DND-41 (cell line): Measurements from ENCODE around the gene EXT2.

Experiments used
- ATAC-seq: fragments of 200-7000 bp; cut with Tn5 transposase; 3 replicates; pipeline ENCODE4 v1.9.1; 2021; ENCODE audit warnings: low read depth; ENCODE audit not compliant: insufficient read depth
- DNase-seq: peaks from one replicate; pipeline ENCODE4 v3.0.0-alpha.2; 2020
- H2AFZ ChIP-seq: 2 replicates; pipeline ENCODE4 v1.6.0; 2012; ENCODE audit warnings: low read depth, low read length
- H3K27ac ChIP-seq: 2 replicates; pipeline ENCODE4 v1.5.1; 2012; ENCODE audit warnings: low read length, inconsistent platforms
- H3K27me3 ChIP-seq: fragments of 200-600 bp; sonication (generic); 2 replicates; pipeline ENCODE4 v1.6.0; 2012; ENCODE audit warnings: low read length, mild to moderate bottlenecking, inconsistent platforms; ENCODE audit not compliant: insufficient read depth, poor library complexity
- H3K36me3 ChIP-seq: 2 replicates; pipeline ENCODE4 v1.5.1; 2012; ENCODE audit warnings: low read length, inconsistent platforms; ENCODE audit not compliant: insufficient read depth
- H3K4me1 ChIP-seq: 2 replicates; pipeline ENCODE4 v1.5.1; 2012; ENCODE audit warnings: mild to moderate bottlenecking, low read length; ENCODE audit not compliant: insufficient read depth
- H3K4me2 ChIP-seq: 2 replicates; pipeline ENCODE4 v1.6.0; 2012; ENCODE audit warnings: mild to moderate bottlenecking, moderate library complexity, low read length, inconsistent platforms; ENCODE audit not compliant: insufficient read depth
- H3K4me3 ChIP-seq, 2 experiments: fragments of 200-600 bp in 1 of 2; shearing (Covaris generic) in 1 of 2; 2 replicates each; pipeline ENCODE4 v1.5.1; 2012 to 2016; ENCODE audit warnings: inconsistent platforms in 2 of 2, low read length in 2 of 2, mild to moderate bottlenecking in 2 of 2, low read depth in 1 of 2, moderate library complexity in 1 of 2
- H3K79me2 ChIP-seq: 2 replicates; pipeline ENCODE4 v1.6.0; 2012; ENCODE audit warnings: low read length, inconsistent platforms; ENCODE audit not compliant: insufficient read depth
- H3K9ac ChIP-seq: 2 replicates; pipeline ENCODE4 v1.6.0; 2012; ENCODE audit warnings: low read depth, mild to moderate bottlenecking, inconsistent platforms, low read length, moderate library complexity
- H3K9me3 ChIP-seq: 2 replicates; pipeline ENCODE4 v1.5.1; 2012; ENCODE audit warnings: low read length, moderate library complexity, mild to moderate bottlenecking, inconsistent platforms; ENCODE audit not compliant: insufficient read depth, severe bottlenecking
- H4K20me1 ChIP-seq: 2 replicates; pipeline ENCODE4 v1.6.0; 2012; ENCODE audit warnings: low read length; ENCODE audit not compliant: insufficient read depth
- EZH2 ChIP-seq: IDR thresholded peaks from 3 replicates; pipeline ENCODE4 v1.6.1; 2012; ENCODE audit warnings: borderline replicate concordance, low read depth, mild to moderate bottlenecking, moderate library complexity, low read length, inconsistent platforms; ENCODE audit not compliant: severe bottlenecking
- TF ChIP-seq, protein P1 (sequence below): IDR thresholded peaks from 2 replicates; pipeline ENCODE4 v1.5.1; 2012; ENCODE audit warnings: borderline replicate concordance, low read length, moderate library complexity, mild to moderate bottlenecking; ENCODE audit not compliant: poor library complexity, severe bottlenecking; ENCODE audit errors: extremely low read depth

Gene EXT2

DNA sequence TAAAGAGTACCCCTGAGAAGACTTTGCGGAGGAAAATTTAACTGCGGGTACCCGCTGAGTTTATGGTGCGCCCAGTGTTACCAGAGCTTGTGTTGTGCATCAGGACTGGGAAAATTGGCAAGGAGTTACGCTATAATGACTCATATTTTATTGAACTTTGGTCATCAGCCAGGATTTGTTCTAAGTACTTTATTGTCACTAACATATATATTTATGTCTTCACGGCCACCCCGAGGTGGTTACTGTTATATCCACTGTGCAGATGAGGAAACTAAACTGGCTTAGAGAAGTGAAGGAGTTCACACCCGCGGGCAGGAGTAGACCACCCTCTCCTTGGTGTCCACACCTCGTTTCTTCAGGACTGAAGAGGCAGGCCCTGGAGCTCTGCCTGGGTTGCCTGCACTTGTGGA is 28.7 kb upstream of the EXT2 start:
- no peaks in the 10 kb centered on the region for H4K20me1 ChIP-seq
- H3K27ac ChIP-seq = no peak overlapping the region
- no peaks in the 10 kb centered on the region for H3K79me2 ChIP-seq
- no peak for ATAC-seq
- no peak overlapping the region for H3K9ac ChIP-seq
- DNase-seq = no peak
- TF ChIP-seq, protein P1, sequence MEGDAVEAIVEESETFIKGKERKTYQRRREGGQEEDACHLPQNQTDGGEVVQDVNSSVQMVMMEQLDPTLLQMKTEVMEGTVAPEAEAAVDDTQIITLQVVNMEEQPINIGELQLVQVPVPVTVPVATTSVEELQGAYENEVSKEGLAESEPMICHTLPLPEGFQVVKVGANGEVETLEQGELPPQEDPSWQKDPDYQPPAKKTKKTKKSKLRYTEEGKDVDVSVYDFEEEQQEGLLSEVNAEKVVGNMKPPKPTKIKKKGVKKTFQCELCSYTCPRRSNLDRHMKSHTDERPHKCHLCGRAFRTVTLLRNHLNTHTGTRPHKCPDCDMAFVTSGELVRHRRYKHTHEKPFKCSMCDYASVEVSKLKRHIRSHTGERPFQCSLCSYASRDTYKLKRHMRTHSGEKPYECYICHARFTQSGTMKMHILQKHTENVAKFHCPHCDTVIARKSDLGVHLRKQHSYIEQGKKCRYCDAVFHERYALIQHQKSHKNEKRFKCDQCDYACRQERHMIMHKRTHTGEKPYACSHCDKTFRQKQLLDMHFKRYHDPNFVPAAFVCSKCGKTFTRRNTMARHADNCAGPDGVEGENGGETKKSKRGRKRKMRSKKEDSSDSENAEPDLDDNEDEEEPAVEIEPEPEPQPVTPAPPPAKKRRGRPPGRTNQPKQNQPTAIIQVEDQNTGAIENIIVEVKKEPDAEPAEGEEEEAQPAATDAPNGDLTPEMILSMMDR = no peak
- TF ChIP-seq EZH2 = no peak
- no peak overlapping the region for H3K4me2 ChIP-seq
- peaks cover 4% of the 10 kb centered on the region for H3K27me3 ChIP-seq
- H2AFZ ChIP-seq = no peak overlapping the region
- H3K4me3 ChIP-seq = no peak overlapping the region
- no peaks in the 10 kb centered on the region for H3K9me3 ChIP-seq
- H3K4me1 ChIP-seq = no peaks in the 10 kb centered on the region
- no peaks in the 10 kb centered on the region for H3K36me3 ChIP-seq

DNA sequence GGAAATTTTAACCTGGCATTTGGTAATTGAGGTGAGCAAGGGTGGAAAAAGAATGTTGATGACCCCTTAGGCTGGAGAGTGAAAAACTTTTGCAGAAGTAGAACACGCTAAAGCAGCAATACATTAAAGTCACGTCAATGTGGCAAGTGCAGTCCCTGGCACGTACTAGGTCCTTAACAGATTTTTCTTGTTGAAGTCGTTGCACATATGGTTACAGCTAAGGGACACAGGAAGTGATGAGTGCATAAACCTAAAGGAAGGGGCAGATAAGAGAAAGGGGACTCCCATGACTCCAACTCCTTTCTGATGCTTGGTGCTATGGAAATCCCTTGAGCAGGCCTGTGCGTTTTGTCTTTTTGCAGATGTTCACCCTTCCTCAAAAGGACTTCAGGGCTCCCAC is 28.2 kb upstream of the EXT2 start:
- no peak for TF ChIP-seq EZH2
- TF ChIP-seq, protein P1 = no peak
- no peaks in the 10 kb centered on the region for H4K20me1 ChIP-seq
- no peak overlapping the region for H3K9ac ChIP-seq

DNA sequence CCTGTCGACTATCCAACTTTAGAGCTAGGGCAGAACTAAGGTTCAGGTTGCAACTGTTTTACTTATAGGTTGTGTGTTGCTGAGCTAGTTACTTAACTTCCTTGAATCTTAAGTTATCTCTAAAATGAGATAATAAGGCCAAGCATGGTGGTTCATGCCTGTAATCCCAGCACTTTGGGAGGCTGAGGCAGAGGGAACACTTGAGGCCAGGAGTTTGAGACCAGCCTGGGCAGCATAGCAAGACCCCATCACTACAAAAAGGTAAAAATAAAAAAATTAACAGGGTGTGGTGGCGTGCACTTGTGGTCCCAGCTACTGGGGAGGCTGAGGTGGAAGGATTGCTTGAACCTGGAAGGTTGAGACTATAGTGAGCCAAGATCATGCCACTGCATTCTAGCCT is 27.3 kb upstream of the EXT2 start:
- Histone ChIP-seq H3K79me2 (no peaks in the 10 kb centered on the region), H3K36me3 (no peaks in the 10 kb centered on the region), H4K20me1 (no peaks in the 10 kb centered on the region), H3K27me3 (peaks cover 4% of the 10 kb centered on the region), H2AFZ (no peak overlapping the region), H3K4me3 (no peak overlapping the region), H3K9me3 (no peaks in the 10 kb centered on the region), H3K4me2 (no peak overlapping the region), H3K27ac (no peak overlapping the region), H3K9ac (no peak overlapping the region), H3K4me1 (no peaks in the 10 kb centered on the region)
- no peak for TF ChIP-seq EZH2
- TF ChIP-seq, protein P1 = no peak
- DNase-seq (no peak), ATAC-seq (no peak)

More for the DNA sequence above, 28.2 kb upstream of the EXT2 start:
- Histone ChIP-seq H3K4me2 (no peak overlapping the region), H3K27me3 (peaks cover 4% of the 10 kb centered on the region), H3K36me3 (no peaks in the 10 kb centered on the region), H3K79me2 (no peaks in the 10 kb centered on the region), H2AFZ (no peak overlapping the region), H3K4me1 (no peaks in the 10 kb centered on the region), H3K9me3 (no peaks in the 10 kb centered on the region), H3K4me3 (no peak overlapping the region), H3K27ac (no peak overlapping the region)
- no peak for DNase-seq
- ATAC-seq = no peak

DNA sequence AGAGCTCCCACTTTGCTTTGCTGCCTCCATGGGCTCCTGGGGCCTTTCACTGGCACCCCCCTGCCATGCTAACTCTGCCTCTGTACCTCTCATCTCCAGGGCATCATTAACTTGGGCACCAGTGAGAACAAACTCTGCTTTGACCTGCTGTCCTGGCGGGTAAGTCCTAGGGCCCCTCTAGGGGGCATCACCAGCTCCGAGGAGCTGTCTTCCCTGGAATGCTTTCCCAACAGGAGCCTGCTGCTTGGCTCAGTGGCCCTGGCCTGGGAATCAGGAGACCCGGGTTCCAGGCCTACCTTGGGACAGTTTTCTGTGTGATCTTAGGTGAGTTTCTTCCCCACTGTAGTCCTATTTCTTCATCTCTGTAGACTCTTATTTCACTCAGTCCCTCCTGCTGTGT is 24.3 kb upstream of the EXT2 start:
- no peaks in the 10 kb centered on the region for H3K79me2 ChIP-seq
- no peaks in the 10 kb centered on the region for H3K4me1 ChIP-seq
- H3K9ac ChIP-seq = no peak overlapping the region
- H3K9me3 ChIP-seq = no peaks in the 10 kb centered on the region
- H3K4me2 ChIP-seq = no peak overlapping the region
- ATAC-seq = no peak
- no peaks in the 10 kb centered on the region for H4K20me1 ChIP-seq
- no peaks in the 10 kb centered on the region for H3K27me3 ChIP-seq
- H3K36me3 ChIP-seq = no peaks in the 10 kb centered on the region
- no peak overlapping the region for H3K27ac ChIP-seq
- H2AFZ ChIP-seq = no peak overlapping the region
- TF ChIP-seq, protein P1 = no peak
- no peak for TF ChIP-seq EZH2
- no peak overlapping the region for H3K4me3 ChIP-seq
- no peak for DNase-seq
